Liver (tissue), 9 donors: ENCODE data around the gene PDE4B. TPM values are rescaled to one million over a fixed set of nuclear protein-coding genes. Genes with fewer than 3 reads are reported as not detected.

Experiments
- DNase-seq: peaks from one replicate; pipeline ENCODE4 v3.0.0-alpha.2; 2017; ENCODE audit warnings: low spot score
- H3K27ac ChIP-seq, 2 donors: one replicate each; pipeline ENCODE4 v1.7.0; 2013; ENCODE audit warnings: inconsistent platforms in 2 of 2, low read length in 2 of 2, control low read depth in 1 of 2, low read depth in 1 of 2, mild to moderate bottlenecking in 1 of 2
- H3K27me3 ChIP-seq, 4 donors: one replicate each; pipeline versions ENCODE4 v1.6.1 to v1.7.0; 2013; ENCODE audit warnings: low read length in 3 of 4, inconsistent platforms in 1 of 4, mild to moderate bottlenecking in 1 of 4, moderate library complexity in 1 of 4; ENCODE audit not compliant: control insufficient read depth in 4 of 4, insufficient read depth in 4 of 4
- H3K36me3 ChIP-seq, 4 donors: one replicate each; pipeline versions ENCODE4 v1.6.1 to v1.7.0; 2013; ENCODE audit warnings: low read length in 3 of 4, mild to moderate bottlenecking in 3 of 4, low read depth in 1 of 4, moderate library complexity in 1 of 4; ENCODE audit not compliant: control insufficient read depth in 4 of 4, insufficient read depth in 3 of 4
- H3K4me1 ChIP-seq, 4 donors: one replicate each; pipeline versions ENCODE4 v1.6.1 to v1.7.0; 2013; ENCODE audit warnings: low read length in 3 of 4, mild to moderate bottlenecking in 3 of 4, moderate library complexity in 1 of 4; ENCODE audit not compliant: control insufficient read depth in 4 of 4, insufficient read depth in 4 of 4
- H3K4me3 ChIP-seq, 3 donors: one replicate each; pipeline versions ENCODE4 v1.6.1 to v1.7.0; 2013; ENCODE audit warnings: low read length in 3 of 3, control low read depth in 1 of 3, low read depth in 1 of 3, mild to moderate bottlenecking in 1 of 3
- H3K9ac ChIP-seq, 2 donors: one replicate each; pipeline ENCODE4 v1.7.0; 2013; ENCODE audit warnings: low read length in 2 of 2, mild to moderate bottlenecking in 2 of 2, moderate library complexity in 2 of 2, control low read depth in 1 of 2, low read depth in 1 of 2
- H3K9me3 ChIP-seq, 4 donors: one replicate each; pipeline versions ENCODE4 v1.6.1 to v1.7.0; 2013; ENCODE audit warnings: low read length in 3 of 4; ENCODE audit not compliant: control insufficient read depth in 4 of 4
- ATF3 ChIP-seq: IDR thresholded peaks from 2 replicates; pipeline ENCODE4 v1.6.1; 2016; ENCODE audit warnings: antibody characterized with exemption
- CTCF ChIP-seq: fragments of 150-350 bp; IDR thresholded peaks from 2 replicates; pipeline ENCODE4 v1.5.1; 2017; ENCODE audit warnings: improper control_type of control experiment, low read depth, low read length; ENCODE audit not compliant: missing input control
- EGR1 ChIP-seq, 2 donors: IDR thresholded peaks; 2 replicates each; pipeline ENCODE4 v1.6.1; 2016 to 2018; ENCODE audit warnings: antibody characterized with exemption in 2 of 2, low read depth in 2 of 2
- FOXA1 ChIP-seq: IDR thresholded peaks from 2 replicates; pipeline ENCODE4 v1.6.1; 2016; ENCODE audit warnings: antibody characterized with exemption
- FOXA2 ChIP-seq: IDR thresholded peaks from 2 replicates; pipeline ENCODE4 v1.6.1; 2016; ENCODE audit warnings: antibody characterized with exemption
- GABPA ChIP-seq, 2 donors: IDR thresholded peaks in 1 of 2; conservative IDR thresholded peaks in 1 of 2; 2 replicates each; pipeline ENCODE4 v1.6.1; 2016; ENCODE audit warnings: antibody characterized with exemption in 2 of 2, mild to moderate bottlenecking in 1 of 2, moderate library complexity in 1 of 2
- HNF4A ChIP-seq, 2 donors: conservative IDR thresholded peaks; 2 replicates each; pipeline ENCODE4 v1.6.1; 2016; ENCODE audit warnings: antibody characterized with exemption in 2 of 2, mild to moderate bottlenecking in 2 of 2
- HNF4G ChIP-seq: IDR thresholded peaks from 2 replicates; pipeline ENCODE4 v1.6.1; 2016; ENCODE audit warnings: antibody characterized with exemption
- JUND ChIP-seq, 2 donors: IDR thresholded peaks; 2 replicates each; pipeline ENCODE4 v1.6.1; 2016; ENCODE audit warnings: antibody characterized with exemption in 2 of 2
- NR2F2 ChIP-seq: IDR thresholded peaks from 2 replicates; pipeline ENCODE4 v1.6.1; 2016; ENCODE audit warnings: antibody characterized with exemption
- RAD21 ChIP-seq, 2 donors: IDR thresholded peaks; 2 replicates each; pipeline ENCODE4 v1.6.1; 2016; ENCODE audit warnings: antibody characterized with exemption in 2 of 2, mild to moderate bottlenecking in 2 of 2
- RXRA ChIP-seq, 2 donors: IDR thresholded peaks; 2 replicates each; pipeline ENCODE4 v1.6.1; 2017 to 2018; ENCODE audit warnings: antibody characterized with exemption in 2 of 2, mild to moderate bottlenecking in 1 of 2
- SP1 ChIP-seq: IDR thresholded peaks from 2 replicates; pipeline ENCODE4 v1.6.1; 2018; ENCODE audit warnings: antibody characterized with exemption, mild to moderate bottlenecking
- TAF1 ChIP-seq: conservative IDR thresholded peaks from 2 replicates; pipeline ENCODE4 v1.6.1; 2016; ENCODE audit warnings: antibody characterized with exemption, mild to moderate bottlenecking
- YY1 ChIP-seq: IDR thresholded peaks from 2 replicates; pipeline ENCODE4 v1.6.1; 2016; ENCODE audit warnings: antibody characterized with exemption, mild to moderate bottlenecking
- WGBS: extraction: QIAGEN DNeasy Blood & Tissue Kit; methylation state at CpG from one replicate; pipeline ENCODE4 v1.1.7; 2013; 5-methylcytosine and 5-hydroxymethylcytosine counted together
- polyA plus RNA-seq, 2 donors: library from polyadenylated mRNA; stranded (reverse) in 1 of 2; unstranded in 1 of 2; fragments of 200-250 nt in 1 of 2; fragments of >200 nt in 1 of 2; fragmentation: Nextera tagmentation in 1 of 2; extraction: Ambion mirVana in 1 of 2; gene quantifications; one replicate each; pipeline versions ENCODE4 v1.2.1 to v1.2.3, GENCODE V29; 2013 to 2015
- total RNA-seq, 2 donors: library from RNA; depleted of rRNA; stranded (reverse); fragments of >200 nt; gene quantifications; one replicate each; pipeline ENCODE4 v1.2.3, GENCODE V29; 2014
- TF ChIP-seq, protein P1 (sequence below): IDR thresholded peaks from 2 replicates; pipeline ENCODE4 v1.6.1; 2016; ENCODE audit warnings: antibody characterized with exemption
- TF ChIP-seq, protein P2 (sequence below): IDR thresholded peaks from 2 replicates; pipeline ENCODE4 v1.6.1; 2016; ENCODE audit warnings: antibody characterized with exemption, mild to moderate bottlenecking
- TF ChIP-seq, protein P3 (sequence below): IDR thresholded peaks from 2 replicates; pipeline ENCODE4 v1.6.1; 2016; ENCODE audit warnings: antibody characterized with exemption
- donor health status: healthy.
- donor health status: healthy.
- donor health status: healthy.
- donor health status: healthy.
- donor health status: healthy.

The PDE4B gene
- total and polyA plus RNA-seq, 4 donors, result 1.9 to 3.9 (median 2.7) TPM

GRCh38 chr1:66336641-66336990 is 543.9 kb downstream of the PDE4B start:
- Histone ChIP-seq H3K27me3 (no peaks in the 10 kb centered on the region), H3K36me3 (no peaks in the 10 kb centered on the region), H3K9me3 (no peaks in the 10 kb centered on the region), H3K4me1 (peaks cover 0 to 6% (median 2%) of the 10 kb centered on the region in 4 donors), H3K9ac (no peak overlapping the region), H3K27ac (peak overlapping the region; percentile 71 to 72), H3K4me3 (no peak overlapping the region)
- no peak for DNase-seq
- 87% methylated on average over 2 of the region's 2 CpGs for WGBS
- TF ChIP-seq TAF1, result no peak
- TF ChIP-seq SP1, result no peak
- TF ChIP-seq, protein P1, sequence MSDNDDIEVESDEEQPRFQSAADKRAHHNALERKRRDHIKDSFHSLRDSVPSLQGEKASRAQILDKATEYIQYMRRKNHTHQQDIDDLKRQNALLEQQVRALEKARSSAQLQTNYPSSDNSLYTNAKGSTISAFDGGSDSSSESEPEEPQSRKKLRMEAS, result no peak
- TF ChIP-seq RXRA (IDR thresholded peaks at IDR 0.05), result no peak
- no peak for TF ChIP-seq HNF4A (conservative IDR thresholded peaks at IDR 0.05)
- no peak for TF ChIP-seq FOXA2
- no peak for TF ChIP-seq CTCF
- no peak for TF ChIP-seq FOXA1
- no peak for TF ChIP-seq GABPA (IDR thresholded peaks at IDR 0.05 in 1 of 2, conservative IDR thresholded peaks at IDR 0.05 in 1 of 2)
- no peak for TF ChIP-seq HNF4G
- TF ChIP-seq, protein P2, sequence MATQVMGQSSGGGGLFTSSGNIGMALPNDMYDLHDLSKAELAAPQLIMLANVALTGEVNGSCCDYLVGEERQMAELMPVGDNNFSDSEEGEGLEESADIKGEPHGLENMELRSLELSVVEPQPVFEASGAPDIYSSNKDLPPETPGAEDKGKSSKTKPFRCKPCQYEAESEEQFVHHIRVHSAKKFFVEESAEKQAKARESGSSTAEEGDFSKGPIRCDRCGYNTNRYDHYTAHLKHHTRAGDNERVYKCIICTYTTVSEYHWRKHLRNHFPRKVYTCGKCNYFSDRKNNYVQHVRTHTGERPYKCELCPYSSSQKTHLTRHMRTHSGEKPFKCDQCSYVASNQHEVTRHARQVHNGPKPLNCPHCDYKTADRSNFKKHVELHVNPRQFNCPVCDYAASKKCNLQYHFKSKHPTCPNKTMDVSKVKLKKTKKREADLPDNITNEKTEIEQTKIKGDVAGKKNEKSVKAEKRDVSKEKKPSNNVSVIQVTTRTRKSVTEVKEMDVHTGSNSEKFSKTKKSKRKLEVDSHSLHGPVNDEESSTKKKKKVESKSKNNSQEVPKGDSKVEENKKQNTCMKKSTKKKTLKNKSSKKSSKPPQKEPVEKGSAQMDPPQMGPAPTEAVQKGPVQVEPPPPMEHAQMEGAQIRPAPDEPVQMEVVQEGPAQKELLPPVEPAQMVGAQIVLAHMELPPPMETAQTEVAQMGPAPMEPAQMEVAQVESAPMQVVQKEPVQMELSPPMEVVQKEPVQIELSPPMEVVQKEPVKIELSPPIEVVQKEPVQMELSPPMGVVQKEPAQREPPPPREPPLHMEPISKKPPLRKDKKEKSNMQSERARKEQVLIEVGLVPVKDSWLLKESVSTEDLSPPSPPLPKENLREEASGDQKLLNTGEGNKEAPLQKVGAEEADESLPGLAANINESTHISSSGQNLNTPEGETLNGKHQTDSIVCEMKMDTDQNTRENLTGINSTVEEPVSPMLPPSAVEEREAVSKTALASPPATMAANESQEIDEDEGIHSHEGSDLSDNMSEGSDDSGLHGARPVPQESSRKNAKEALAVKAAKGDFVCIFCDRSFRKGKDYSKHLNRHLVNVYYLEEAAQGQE, result no peak

- Histone ChIP-seq H3K4me1 (peaks cover 0 to 2% (median 0%) of the 10 kb centered on the region in 4 donors), H3K27me3 (no peaks in the 10 kb centered on the region), H3K4me3 (no peak overlapping the region), H3K27ac (peak overlapping the region; percentile 71 to 72), H3K36me3 (no peaks in the 10 kb centered on the region), H3K9ac (no peak overlapping the region), H3K9me3 (no peaks in the 10 kb centered on the region)
- WGBS, result 75% methylated on average over 5 of the region's 5 CpGs
- no peak for DNase-seq
- TF ChIP-seq TAF1 (no peak), HNF4A (conservative IDR thresholded peaks at IDR 0.05) (no peak), JUND (IDR thresholded peaks at IDR 0.05) (no peak), CTCF (no peak), HNF4G (no peak), RAD21 (IDR thresholded peaks at IDR 0.05) (no peak), FOXA2 (no peak), EGR1 (IDR thresholded peaks at IDR 0.05; ENCODE audit: low read depth in 2 of 2) (no peak), SP1 (no peak), YY1 (no peak), NR2F2 (no peak), FOXA1 (no peak), RXRA (IDR thresholded peaks at IDR 0.05) (no peak), GABPA (IDR thresholded peaks at IDR 0.05 in 1 of 2, conservative IDR thresholded peaks at IDR 0.05 in 1 of 2) (no peak), ATF3 (no peak)
- TF ChIP-seq, protein P2, result no peak
- TF ChIP-seq, protein P3, sequence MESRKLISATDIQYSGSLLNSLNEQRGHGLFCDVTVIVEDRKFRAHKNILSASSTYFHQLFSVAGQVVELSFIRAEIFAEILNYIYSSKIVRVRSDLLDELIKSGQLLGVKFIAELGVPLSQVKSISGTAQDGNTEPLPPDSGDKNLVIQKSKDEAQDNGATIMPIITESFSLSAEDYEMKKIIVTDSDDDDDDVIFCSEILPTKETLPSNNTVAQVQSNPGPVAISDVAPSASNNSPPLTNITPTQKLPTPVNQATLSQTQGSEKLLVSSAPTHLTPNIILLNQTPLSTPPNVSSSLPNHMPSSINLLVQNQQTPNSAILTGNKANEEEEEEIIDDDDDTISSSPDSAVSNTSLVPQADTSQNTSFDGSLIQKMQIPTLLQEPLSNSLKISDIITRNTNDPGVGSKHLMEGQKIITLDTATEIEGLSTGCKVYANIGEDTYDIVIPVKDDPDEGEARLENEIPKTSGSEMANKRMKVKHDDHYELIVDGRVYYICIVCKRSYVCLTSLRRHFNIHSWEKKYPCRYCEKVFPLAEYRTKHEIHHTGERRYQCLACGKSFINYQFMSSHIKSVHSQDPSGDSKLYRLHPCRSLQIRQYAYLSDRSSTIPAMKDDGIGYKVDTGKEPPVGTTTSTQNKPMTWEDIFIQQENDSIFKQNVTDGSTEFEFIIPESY, result no peak
These were observed 544.6 kb downstream of the PDE4B start for GRCh38 chr1:66337249-66337648.
